Calu3 (cell line): Measurements from ENCODE around the gene NUDT19. TPM values are rescaled to one million over a fixed set of nuclear protein-coding genes. Genes with fewer than 3 reads are reported as not detected.

Source experiments
- BruUV-seq: library from RNA; stranded (reverse); fragments of 400-500 nt; replicated peaks from 2 replicates; lab custom pipeline; 2021; lab: Mats Ljungman, UMichigan
- CTCF ChIA-PET: fragments of 300-600 bp; sonication (Branson Sonifier 250); formaldehyde crosslinking; loops from one replicate; lab custom pipeline; 2022; ENCODE audit warnings: antibody characterized with exemption; lab: Charles Lee
- DNase-seq: peaks from one replicate; pipeline ENCODE4 v3.0.0; 2022
- H3K27ac Mint-ChIP-seq: one replicate; pipeline ENCODE4 v1.8.0; 2022; ENCODE audit warnings: mixed read lengths; ENCODE audit not compliant: unreplicated experiment
- H3K27me3 Mint-ChIP-seq: one replicate; pipeline ENCODE4 v1.8.0; 2022; ENCODE audit warnings: mixed read lengths; ENCODE audit not compliant: unreplicated experiment
- H3K36me3 Mint-ChIP-seq: one replicate; pipeline ENCODE4 v1.8.0; 2022; ENCODE audit warnings: mild to moderate bottlenecking, moderate library complexity, mixed read lengths; ENCODE audit not compliant: insufficient read depth, unreplicated experiment
- H3K4me1 Mint-ChIP-seq: one replicate; pipeline ENCODE4 v1.8.0; 2022; ENCODE audit warnings: mild to moderate bottlenecking, low read depth, mixed read lengths; ENCODE audit not compliant: unreplicated experiment
- H3K4me3 Mint-ChIP-seq: one replicate; pipeline ENCODE4 v1.8.0; 2022; ENCODE audit warnings: mild to moderate bottlenecking, low read depth, moderate library complexity, mixed read lengths; ENCODE audit not compliant: unreplicated experiment
- H3K9me3 Mint-ChIP-seq: one replicate; pipeline ENCODE4 v1.8.0; 2022; ENCODE audit warnings: low read depth, mixed read lengths; ENCODE audit not compliant: unreplicated experiment
- CTCF ChIP-seq: fragments of 200-600 bp; IDR thresholded peaks from one replicate; pipeline ENCODE4 v1.8.0; 2022; ENCODE audit warnings: antibody characterized with exemption; ENCODE audit not compliant: unreplicated experiment
- intact Hi-C: fragments of 100-400 bp; cut with micrococcal nuclease; formaldehyde crosslinking; loops from one replicate; pipeline ENCODE4 v1.10.0; 2022; ENCODE audit not compliant: unreplicated experiment
- total RNA-seq: library from RNA; stranded (reverse); gene quantifications from 2 replicates; pipeline ENCODE4 v1.2.3, GENCODE V29; 2022

Gene NUDT19
- total RNA-seq, 1 experiment from 2014 or later, result 21.1 TPM

- TF ChIP-seq CTCF, result no peak
- no peak for DNase-seq
- intact Hi-C loops, result no loop called here
- Mint-ChIP-seq H3K36me3 (peaks cover 3% of the 10 kb centered on the region), H3K4me1 (peaks cover 8% of the 10 kb centered on the region), H3K27ac (no peak overlapping the region), H3K27me3 (peaks cover 17% of the 10 kb centered on the region), H3K9me3 (no peaks in the 10 kb centered on the region), H3K4me3 (no peak overlapping the region)
- no TSS peak for BruUV-seq
- CTCF ChIA-PET, result interaction anchor here (0.6 to 1.3 kb wide), 3 partner anchors 286 to 728 kb away, joined by 3 to 5 read pairs (median 4); no protein-coding TSS in a partner anchor
Measured at GRCh38 chr19:32680986-32681385, 10.6 kb upstream of the NUDT19 start.

GRCh38 chr19:32682317-32682716, 9.3 kb upstream of the NUDT19 start:
- no peak for TF ChIP-seq CTCF
- Mint-ChIP-seq H3K9me3 (no peaks in the 10 kb centered on the region), H3K4me3 (no peak overlapping the region), H3K36me3 (no peaks in the 10 kb centered on the region), H3K27me3 (peaks cover 8% of the 10 kb centered on the region), H3K27ac (no peak overlapping the region), H3K4me1 (peaks cover 8% of the 10 kb centered on the region)
- CTCF ChIA-PET, result interaction anchor here (0.7 to 1.1 kb wide), 3 partner anchors 9 to 1759 kb away, joined by 4 to 5 read pairs (median 5); no protein-coding TSS in a partner anchor
- no TSS peak for BruUV-seq
- intact Hi-C loops, result no loop called here
- peak; percentile 41 for DNase-seq

- no TSS peak for BruUV-seq
- no peak for DNase-seq
- H3K27ac Mint-ChIP-seq, result no peak overlapping the region
- no peak overlapping the region for H3K4me3 Mint-ChIP-seq
- CTCF ChIA-PET, result no interaction called here
- TF ChIP-seq CTCF, result no peak
- intact Hi-C loops, result no loop called here
- H3K9me3 Mint-ChIP-seq, result no peaks in the 10 kb centered on the region
- H3K27me3 Mint-ChIP-seq, result no peaks in the 10 kb centered on the region
- peaks cover 10% of the 10 kb centered on the region for H3K36me3 Mint-ChIP-seq
- H3K4me1 Mint-ChIP-seq, result peaks cover 20% of the 10 kb centered on the region
Measured at GRCh38 chr19:32686847-32687475, 4.7 kb upstream of the NUDT19 start.

DNA sequence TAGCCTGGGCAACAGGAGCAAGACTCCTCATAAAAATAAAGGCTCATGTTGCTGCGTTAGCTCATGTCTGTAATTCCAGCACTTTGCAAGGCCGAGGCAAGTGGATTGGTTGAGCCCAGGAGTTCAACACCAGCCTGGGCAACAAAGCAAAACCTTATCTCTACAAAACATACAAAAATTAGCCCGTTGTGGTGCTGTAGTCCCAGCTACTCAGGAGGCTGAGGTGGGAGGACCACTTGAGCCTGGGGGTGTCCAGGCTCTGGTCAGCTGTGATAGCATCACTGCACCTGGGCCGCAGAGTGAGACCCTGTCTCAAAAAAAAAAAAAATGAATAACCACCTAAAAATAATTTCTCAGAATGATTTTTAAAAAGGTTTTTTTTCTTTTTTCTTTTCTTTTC, 3.9 kb upstream of the NUDT19 start:
- no peak for TF ChIP-seq CTCF
- H3K4me3 Mint-ChIP-seq, result no peak overlapping the region
- H3K27me3 Mint-ChIP-seq, result no peaks in the 10 kb centered on the region
- DNase-seq, result no peak
- no TSS peak for BruUV-seq
- CTCF ChIA-PET, result no interaction called here
- peaks cover 17% of the 10 kb centered on the region for H3K36me3 Mint-ChIP-seq
- H3K9me3 Mint-ChIP-seq, result no peaks in the 10 kb centered on the region
- intact Hi-C loops, result no loop called here
- peaks cover 13% of the 10 kb centered on the region for H3K4me1 Mint-ChIP-seq
- no peak overlapping the region for H3K27ac Mint-ChIP-seq
